ENCODE measurements around the gene SERAC1.
A peak's percentile ranks its signal among the peaks of the same experiment; 100 is the strongest.
"Not testable (repeated sequence)": the region's sequence is repeated elsewhere in the genome, so short reads cannot be mapped to it uniquely, and the experiment has no call there.

Gene SERAC1

GRCh38 chr6:158168040-158168289, at the start of gene SERAC1:
Gene SERAC1, minus strand, starts transcription at chr6:158168262. Its CDS starts 9,899 bp downstream, at chr6:158158363.
- no peak for DNase-seq

- peak; percentile 52 for DNase-seq
Measured at GRCh38 chr6:158213925-158214674, 46.0 kb upstream of the SERAC1 start.

- DNase-seq, result no peak
Measured at GRCh38 chr6:158211273-158212055, 43.4 kb upstream of the SERAC1 start.

- DNase-seq, result not testable (repeated sequence)
Measured at GRCh38 chr6:158209582-158210333, 41.7 kb upstream of the SERAC1 start.

- not testable (repeated sequence) for DNase-seq
Measured at GRCh38 chr6:158208226-158209030, 40.4 kb upstream of the SERAC1 start.

- no peak for DNase-seq
Measured at GRCh38 chr6:158207422-158207788, 39.3 kb upstream of the SERAC1 start.

GRCh38 chr6:158206740-158207421, 38.8 kb upstream of the SERAC1 start:
- no peak for DNase-seq

- DNase-seq, result no peak
Measured at GRCh38 chr6:158205169-158205944, 37.3 kb upstream of the SERAC1 start.

GRCh38 chr6:158198461-158198860, 30.4 kb upstream of the SERAC1 start:
- DNase-seq, result no peak

GRCh38 chr6:158194487-158195280, 26.6 kb upstream of the SERAC1 start:
- DNase-seq, result no peak

- DNase-seq, result no peak
Measured at GRCh38 chr6:158191761-158192160, 23.7 kb upstream of the SERAC1 start.

GRCh38 chr6:158191032-158191431, 23.0 kb upstream of the SERAC1 start:
- no peak for DNase-seq

- DNase-seq, result no peak
Measured at GRCh38 chr6:158188591-158188990, 20.5 kb upstream of the SERAC1 start.

GRCh38 chr6:158185729-158186456, 17.8 kb upstream of the SERAC1 start:
- DNase-seq, result no peak

- no peak for DNase-seq
Measured at GRCh38 chr6:158184608-158185007, 16.5 kb upstream of the SERAC1 start.

- DNase-seq, result not testable (repeated sequence)
Measured at GRCh38 chr6:158183174-158183972, 15.3 kb upstream of the SERAC1 start.

- DNase-seq, result not testable (repeated sequence)
Measured at GRCh38 chr6:158177712-158178111, 9.7 kb upstream of the SERAC1 start.

GRCh38 chr6:158175111-158175510, 7.0 kb upstream of the SERAC1 start:
- DNase-seq, result no peak

- no peak for DNase-seq
Measured at GRCh38 chr6:158174514-158174913, 6.5 kb upstream of the SERAC1 start.

All from NCI-H526 treated with DMSO at 0.1 percent for 48 hours (cell line).